Pulmonary artery endothelial cell (primary cell): Measurements from ENCODE around the gene PSAPL1. TPM values are rescaled to one million over a fixed set of nuclear protein-coding genes. Genes with fewer than 3 reads are reported as not detected.

Experiments
- DNase-seq: peaks from one replicate; pipeline ENCODE4 v3.0.0-alpha.2; 2011; ENCODE audit warnings: low read depth, low spot score
- total RNA-seq: library from RNA; depleted of rRNA; stranded (reverse); fragments of >200 nt; gene quantifications from 2 replicates; pipeline ENCODE4 v1.2.3, GENCODE V29; 2014

PSAPL1 gene, protein sequence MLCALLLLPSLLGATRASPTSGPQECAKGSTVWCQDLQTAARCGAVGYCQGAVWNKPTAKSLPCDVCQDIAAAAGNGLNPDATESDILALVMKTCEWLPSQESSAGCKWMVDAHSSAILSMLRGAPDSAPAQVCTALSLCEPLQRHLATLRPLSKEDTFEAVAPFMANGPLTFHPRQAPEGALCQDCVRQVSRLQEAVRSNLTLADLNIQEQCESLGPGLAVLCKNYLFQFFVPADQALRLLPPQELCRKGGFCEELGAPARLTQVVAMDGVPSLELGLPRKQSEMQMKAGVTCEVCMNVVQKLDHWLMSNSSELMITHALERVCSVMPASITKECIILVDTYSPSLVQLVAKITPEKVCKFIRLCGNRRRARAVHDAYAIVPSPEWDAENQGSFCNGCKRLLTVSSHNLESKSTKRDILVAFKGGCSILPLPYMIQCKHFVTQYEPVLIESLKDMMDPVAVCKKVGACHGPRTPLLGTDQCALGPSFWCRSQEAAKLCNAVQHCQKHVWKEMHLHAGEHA
- not detected in 2 replicates for total RNA-seq

DNA sequence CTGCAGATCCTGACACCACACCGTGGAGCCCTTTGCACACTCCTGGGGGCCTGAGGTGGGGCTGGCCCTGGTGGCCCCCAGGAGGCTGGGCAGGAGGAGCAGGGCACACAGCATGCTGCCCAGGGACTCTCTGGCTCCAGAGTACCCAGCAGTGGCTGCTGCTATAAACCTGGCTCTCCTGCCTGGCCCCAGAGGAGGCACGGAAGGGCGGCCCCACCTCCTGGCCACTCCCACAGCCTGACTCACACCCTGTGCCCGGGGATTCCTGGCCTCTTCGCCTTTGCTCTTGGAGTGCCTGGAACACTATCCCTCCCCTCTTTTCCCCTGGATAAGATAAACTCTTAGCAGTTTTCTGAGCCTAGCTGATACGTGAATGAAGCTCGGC, at the start of gene PSAPL1:
TSS of gene PSAPL1 (minus strand) at position 165 of the 385 bp plus-strand sequence. CDS start at position 114, 51 bp downstream.
- DNase-seq: no peak

DNA sequence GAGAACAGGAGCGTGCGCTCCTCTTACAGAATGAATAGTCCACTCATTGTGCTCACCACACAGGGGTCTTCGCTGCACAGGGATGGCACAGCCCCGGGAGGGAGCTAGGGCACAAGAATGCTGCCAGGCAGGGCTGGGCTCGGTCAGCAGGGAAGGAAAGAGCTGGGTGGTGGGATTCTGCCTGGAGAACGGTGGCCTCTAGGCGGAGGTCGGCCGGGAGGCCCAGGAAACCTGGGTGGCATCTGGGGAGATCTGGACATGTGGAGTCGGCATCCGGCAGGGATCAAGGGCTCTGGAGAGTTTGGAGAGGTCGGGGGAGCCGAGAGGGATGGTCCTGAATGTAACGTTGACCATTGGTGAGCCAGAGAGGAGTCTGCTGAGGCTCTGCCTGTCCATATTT, 46.5 kb upstream of the PSAPL1 start:
- DNase-seq: no peak

DNA sequence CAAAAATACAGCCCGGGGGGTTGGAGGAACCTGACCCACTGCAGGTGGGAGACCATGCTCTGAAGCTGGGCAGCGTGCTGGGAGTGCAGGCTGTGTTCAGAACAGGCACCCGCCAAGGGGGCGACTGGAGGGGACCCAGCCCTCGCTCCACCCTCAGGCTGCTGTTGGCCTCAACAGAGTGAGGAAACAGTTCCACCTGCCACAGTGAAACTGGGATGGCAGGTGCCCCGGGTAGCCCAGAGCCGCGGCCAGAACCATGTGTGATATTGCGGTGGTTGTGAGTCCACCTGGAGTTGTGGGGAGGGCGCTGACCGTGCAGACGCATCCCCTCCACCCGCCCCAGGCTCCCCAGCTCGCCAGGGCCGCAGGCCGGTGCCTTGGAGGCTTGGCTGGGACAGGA, 45.7 kb upstream of the PSAPL1 start:
- DNase-seq: no peak

DNA sequence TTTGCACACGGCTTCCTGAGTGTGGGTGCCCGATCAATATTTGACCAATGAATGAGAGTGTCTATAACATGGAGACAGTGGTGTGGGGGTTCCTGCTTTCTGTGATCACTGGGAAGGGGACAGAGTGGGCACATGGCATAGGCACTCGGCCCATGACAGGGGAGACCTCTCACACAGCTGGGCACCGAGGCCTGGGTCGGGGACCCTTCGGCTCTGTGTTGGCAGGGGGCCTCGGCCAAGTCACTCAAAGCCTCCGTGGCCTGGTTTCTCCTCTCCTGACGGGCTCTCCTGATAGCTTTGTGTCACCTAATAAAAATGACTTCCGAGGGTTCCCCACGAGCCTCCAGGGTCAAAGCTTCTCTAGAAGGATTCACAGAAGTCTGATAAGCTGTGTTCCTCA, 43.9 kb upstream of the PSAPL1 start:
- DNase-seq: no peak

DNA sequence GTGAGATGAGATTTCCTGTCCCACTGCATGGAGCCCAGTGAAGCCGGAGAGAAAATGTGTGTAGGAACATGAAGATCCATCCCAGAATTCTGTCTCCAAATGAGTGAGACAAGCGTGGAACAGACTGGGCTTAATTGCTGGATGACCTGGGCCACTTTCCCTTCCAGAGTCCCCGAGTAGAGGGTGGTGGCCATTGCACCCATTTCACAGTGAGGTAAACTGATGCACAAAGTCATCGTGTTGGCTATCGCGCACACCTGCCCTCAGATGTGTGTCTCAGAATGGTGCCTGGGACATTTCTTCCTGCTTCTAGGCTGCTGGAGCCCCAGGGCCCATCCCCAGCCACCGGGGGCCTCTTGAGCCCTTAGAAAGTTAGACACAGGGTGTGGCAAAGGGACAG, 43.0 kb upstream of the PSAPL1 start:
- DNase-seq: no peak

DNA sequence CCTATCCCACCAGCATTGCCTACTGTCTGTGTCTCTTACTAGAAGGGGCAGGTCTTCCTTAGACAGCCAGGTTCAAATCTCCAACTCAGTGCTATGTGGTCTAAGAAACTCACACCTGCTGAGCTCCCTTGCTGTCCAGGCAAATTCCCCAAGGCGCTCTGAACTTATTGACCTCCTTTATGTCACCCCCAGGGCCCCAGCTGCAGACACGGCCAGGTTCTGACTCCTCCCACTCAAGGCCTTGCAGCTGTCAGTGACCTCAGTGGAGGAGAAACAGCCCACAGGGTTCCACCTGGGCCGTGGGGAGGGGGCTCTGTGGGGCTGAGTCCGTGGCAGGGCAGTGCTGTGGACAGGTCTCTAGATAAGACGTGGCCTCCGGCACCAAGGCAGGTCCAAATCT, 42.1 kb upstream of the PSAPL1 start:
- DNase-seq: no peak

DNA sequence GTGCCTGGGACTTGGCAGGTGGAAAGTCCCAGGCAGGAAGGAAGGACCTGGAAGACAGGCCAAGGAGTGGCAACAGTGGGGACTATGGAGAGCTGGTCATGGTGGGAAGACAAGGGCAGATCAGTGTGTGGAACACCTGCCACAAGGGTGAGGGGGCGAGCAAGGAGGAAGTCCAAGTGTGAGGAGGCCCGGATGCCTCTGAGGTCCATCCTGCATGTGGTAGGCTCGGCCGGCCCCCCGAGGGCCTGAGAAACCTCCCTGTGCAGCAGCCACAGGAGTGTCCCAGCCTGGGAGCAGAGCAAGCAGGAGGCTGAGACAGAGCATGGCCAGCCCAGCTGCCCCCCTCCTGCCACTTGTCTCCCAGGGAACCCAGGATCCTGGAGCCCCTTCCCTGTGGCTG, 40.5 kb upstream of the PSAPL1 start:
- no peak for DNase-seq

DNA sequence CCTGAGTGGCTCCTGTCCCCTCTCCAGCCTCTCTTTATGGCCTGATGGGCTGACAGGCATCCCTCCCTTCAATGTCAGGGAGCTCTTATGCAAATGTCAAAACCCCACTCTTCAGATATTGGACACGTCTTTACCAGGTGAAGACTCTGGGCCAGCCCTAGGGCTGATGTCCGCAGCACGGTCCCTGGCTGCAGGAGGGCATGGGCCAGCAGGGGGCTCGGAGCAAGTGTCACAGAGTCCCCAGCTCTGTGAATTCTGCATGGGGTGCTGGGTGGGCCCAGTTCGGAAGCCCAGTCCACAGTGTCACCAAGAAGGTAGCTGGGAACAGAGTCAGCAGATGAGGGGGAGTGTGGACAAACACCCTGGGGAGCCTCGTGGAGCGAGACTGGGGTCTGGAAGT, 39.6 kb upstream of the PSAPL1 start:
- DNase-seq: no peak

DNA sequence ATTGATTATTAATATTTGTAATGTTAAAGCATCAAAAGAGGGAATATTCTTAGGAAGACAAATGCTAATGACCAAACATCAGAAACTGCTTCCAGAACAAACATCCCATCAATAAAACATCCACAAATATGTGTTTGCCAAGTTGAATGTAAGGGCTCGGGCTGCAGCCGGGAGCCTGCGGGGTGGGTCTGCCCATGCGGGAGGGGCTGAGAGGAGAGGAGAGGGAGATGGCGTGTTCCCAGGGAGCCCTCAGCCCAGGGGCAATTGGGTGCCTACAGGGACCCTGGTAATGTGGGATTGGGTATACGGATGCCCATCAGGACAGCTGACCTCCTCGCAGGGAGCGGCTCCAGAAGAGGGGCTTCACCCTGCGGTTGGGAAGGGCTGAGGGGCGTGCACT, 38.4 kb upstream of the PSAPL1 start:
- DNase-seq: no peak

DNA sequence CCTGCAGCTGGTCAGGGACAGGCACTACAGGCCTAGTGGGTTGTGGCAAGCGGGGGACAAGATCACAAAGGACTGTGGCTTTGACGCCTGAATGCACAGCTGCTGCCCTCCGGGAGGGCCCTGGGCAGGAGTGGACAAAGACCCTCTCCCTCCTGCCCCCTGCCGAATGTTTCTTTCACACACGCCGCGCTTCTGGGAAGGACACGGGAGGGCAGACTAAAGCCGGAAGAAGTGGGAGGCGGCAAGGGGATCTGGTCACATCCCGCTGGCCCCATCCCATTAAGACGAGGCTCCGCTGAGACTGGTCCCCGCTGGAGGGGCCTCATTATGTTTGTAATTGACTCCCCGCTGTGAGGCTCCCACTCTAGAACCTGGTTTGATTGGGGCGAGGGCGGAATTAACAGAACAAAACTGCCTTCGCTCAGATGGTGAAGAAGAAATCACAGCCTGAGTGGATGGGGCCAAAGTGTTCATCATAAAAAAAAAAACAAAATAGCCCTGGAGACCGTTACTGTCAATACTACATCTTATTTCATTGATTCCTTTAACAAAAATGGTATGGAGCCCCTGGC, 37.8 kb upstream of the PSAPL1 start:
- no peak for DNase-seq

DNA sequence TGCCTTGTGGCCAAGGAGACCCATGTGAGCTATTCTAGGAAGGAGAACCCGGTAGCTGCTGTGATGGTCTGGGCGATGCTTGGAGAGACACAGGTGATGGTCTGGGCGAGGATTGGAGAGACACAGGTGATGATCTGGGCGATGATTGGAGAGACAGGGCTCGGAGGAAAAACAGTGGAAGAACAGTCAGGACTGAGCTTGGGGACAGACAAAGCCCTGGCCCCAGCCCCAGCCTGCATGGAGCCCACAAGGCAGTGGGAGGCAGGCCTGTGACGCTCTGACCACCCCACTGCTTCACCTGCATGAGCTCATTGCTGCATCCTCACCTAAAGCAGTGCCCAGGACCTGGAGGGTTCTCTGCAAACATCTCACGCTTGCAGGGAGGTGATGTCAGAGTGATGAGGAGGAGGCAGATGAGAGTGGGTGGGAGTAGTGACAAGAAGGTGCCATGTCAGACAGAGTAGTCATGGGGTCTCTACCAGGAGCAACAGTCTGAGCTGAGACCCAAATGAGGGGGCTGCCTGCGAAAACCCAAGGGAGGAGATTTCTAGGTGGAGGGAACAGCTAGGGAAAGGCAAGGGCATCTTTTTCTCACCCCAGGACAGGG, 35.9 kb upstream of the PSAPL1 start:
- DNase-seq: no peak

DNA sequence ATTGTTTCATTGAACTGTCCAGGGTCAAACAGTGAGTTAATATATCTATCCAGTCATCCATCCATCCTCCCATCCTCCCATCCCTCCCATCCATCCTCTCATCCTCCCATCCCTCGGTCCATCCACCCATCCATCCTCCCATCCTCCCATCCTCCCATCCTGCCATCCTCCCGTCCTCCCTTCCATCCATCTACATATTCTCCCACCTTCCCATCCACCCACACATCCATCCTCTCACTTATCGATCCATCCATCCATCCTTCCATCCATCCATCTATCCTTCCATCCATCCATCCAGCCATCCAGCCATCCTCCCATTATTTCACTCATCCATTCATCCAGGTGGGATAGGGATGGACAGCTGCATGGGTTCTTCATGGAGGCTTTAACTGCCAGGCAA, 35.4 kb upstream of the PSAPL1 start:
- no peak for DNase-seq

DNA sequence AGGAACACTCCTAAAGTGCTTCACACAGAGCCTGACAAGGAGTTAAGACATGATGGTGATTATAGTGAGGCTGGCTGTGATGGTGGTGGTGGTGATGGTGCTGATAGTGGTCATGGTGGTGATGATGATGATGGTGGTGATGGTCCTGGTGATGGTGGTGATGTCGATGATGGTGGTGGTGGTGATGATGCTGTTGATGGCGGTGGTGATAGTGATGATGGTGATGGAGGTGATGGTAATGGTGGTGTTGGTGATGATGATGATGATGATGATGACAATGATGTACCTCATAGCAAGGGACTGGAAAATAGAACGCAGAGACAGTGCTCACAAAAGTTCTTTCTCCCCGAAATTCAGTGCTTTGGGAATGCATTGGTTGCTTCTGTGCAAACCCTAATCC, 34.3 kb upstream of the PSAPL1 start:
- DNase-seq: no peak

DNA sequence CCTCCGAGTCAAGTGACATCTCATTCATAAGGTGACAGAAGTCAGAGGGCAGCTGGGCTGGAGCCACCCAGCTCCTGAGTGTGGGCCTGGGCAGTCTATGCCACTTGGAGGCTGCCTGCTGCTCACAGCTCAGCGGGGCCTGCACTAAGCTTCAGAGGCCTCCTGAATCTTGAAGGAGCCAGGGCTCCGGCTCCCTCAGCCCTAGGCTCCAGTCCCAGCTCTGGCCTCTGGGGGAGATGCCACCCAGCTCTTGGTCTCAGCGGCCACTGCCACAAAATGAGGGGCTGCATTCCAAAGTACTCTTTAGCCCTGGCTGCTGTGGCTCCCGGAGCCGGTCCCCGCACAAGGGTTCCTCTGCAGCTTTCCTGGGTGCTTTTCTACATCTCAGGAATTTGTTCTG, 32.7 kb upstream of the PSAPL1 start:
- DNase-seq: no peak

DNA sequence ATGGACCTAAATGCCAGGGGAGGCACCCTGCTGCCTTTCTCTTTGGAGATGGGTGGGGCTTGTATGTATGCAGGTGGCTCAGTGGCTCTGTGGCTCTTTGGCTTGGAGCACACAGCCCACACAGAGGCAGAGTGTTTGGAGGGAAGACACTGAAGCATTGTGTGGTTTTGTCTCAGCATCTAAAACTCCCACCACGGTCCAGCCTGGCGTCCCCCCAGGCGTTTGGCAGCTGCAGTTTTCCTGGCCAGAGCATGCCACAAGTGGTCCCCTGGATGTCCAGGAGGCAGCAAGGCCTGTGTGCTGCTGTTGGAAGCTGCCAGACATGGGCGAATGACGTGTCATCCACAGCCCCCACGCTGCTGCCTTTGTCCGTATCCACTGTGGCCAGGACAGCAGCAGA, 32.2 kb upstream of the PSAPL1 start:
- DNase-seq: no peak

DNA sequence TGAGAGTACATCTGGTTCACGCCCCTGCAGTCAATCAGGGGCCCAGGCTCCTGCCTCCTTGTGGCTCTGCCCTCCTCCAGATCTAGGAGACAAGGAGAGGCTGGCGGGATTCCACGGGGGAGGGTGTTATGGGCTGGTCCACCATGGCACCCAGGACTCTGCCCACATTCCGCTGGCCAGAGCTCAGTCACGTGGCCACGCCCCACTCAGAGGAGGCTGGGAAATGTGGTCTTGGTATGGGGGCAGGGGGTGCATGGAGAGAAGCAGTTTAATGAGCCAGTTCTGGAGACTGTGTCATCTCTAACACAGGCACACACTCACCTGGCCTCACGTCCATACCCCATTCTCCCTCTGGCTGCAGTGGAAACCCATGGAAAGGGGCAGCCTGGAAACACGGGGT, 31.5 kb upstream of the PSAPL1 start:
- no peak for DNase-seq

DNA sequence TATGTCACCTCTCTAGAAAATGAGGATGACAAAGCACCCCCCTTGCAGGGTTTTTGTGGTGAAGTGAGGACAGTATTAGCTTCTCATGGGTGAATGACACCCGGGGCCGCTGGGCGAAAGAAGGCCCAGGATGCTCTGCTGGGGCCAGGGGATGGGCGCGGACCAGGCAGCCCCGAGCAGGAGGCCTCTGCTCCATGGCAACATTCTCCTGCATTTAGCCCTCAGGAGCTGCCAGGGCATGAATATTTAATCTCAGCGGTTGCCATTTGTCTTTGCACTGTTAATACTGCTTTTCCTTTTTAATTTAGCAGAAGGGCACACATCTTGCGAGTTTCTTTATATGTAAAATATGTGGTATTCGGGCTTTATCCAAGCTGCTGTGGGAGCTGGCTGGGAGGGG, 30.3 kb upstream of the PSAPL1 start:
- DNase-seq: no peak

DNA sequence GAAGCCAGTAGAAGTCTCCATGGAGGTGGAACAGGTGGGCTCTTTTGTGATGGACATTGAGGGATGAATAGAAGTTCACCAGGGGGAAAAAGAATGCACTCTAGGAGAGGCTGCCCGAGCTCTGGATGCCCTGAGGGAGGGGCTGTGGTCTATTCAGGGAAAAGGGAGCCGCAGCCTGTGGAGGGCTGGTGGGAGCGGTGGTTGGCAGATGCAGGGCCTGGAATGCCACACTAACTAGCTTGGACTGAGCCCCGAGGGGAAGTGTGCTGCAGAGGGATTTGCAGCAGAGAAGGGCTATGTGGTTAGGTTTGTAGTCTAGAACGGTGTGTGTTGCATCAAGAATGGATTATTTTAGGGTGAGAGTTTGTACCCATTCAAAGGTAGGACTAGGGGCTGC, 29.5 kb upstream of the PSAPL1 start:
- no peak for DNase-seq

DNA sequence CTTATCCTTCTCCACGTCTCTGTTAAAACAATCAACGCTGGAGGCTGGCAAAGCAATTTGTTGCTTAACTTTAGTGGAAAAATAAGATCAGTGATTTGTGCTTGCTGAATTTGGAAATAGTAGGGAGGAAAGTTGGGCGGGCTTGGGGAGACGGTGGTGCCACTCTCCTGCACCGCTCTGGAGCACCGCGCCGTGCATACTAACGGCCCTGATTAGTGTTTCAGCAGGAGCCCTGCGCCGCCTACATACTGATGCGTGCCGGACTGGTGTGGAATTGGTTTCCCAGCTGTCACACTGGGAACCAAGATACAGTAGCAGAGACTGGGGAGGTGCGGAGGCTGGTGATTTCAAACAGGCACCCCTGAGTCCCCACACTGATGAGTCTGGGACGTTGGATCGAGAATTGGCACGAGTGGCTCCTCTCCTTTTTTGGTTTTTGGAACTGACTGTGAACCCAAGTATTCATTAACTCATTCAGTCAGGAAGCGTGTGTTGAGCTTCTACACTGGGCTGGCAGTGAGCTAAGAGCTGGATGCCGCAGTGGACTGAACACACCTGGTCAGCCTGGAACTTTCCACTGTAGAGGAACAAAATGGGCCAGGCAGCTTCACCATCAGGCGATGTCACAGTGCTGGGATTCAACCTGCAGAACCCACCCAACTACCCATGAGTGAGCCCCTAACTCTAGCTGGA, 29.0 kb upstream of the PSAPL1 start:
- no peak for DNase-seq

DNA sequence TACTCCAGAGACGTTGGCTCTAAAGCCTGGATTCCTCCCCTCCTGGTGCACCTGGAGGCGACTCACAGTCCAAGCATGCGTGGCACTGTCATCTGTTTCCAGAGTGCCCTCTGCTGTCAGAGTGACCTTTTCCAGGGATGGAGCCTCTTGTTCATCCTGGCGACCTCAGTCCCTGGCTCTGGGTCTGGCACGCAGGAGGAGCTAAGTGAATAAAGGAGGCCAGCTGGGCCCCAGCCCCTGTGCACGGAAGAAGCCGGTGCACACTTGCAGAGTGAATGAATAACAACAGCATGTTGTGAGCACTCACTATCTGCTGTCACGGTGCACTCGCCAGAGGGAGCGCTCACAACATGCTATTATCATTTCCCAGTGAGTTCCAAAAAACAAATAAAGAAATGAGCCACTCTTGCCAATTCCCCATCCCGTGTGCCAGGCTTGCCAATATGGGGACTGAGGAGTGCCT, 27.8 kb upstream of the PSAPL1 start:
- DNase-seq: no peak

DNA sequence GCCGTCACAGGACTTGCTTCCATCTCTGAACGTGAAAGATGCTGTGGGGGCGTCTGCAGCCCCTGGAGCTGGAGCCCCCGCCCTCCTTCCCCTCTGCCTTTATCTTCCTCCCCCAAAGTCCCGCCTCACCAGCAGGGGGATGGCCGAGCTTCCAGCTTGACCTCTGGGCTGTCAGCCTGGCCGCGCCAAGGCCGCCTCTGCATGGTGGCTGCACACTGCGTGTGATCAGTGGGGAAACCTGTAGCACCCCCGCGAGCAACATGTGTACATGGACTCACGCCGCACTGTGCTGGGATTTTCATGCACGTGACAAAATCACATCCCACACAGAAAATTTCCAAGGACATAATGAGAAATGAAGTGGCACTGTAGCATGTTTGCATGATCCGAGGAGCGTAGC, 26.5 kb upstream of the PSAPL1 start:
- no peak for DNase-seq

DNA sequence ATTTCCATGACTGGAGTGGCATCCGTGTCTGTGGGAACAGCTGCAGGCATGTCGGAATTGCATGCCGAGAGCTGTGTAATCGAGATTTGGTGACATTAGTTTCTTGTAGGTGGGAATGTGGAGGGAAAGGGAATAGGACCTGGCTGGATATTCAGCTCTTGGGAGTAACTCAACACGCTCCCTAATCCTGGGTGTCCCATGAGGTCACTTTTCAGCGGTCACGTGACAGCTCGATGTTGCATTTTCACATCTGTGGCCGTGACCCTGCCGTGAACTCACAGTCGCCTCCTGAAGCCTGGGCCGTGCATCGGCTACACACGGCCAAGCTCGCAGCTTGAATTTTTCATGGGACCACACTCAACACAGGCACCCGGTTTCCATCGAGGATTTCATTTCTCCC, 25.8 kb upstream of the PSAPL1 start:
- DNase-seq: no peak
